MM.1S (cell line): ENCODE measurements around the gene RIOK3.

ENCODE experiments used
- DNase-seq: peaks from one replicate; pipeline ENCODE4 v3.0.0-alpha.2; 2015
- H2AFZ ChIP-seq: fragments of 300-600 bp; sonication (generic); 2 replicates; pipeline ENCODE4 v1.6.0; 2016; ENCODE audit warnings: antibody characterized with exemption, low read length
- H3F3A ChIP-seq: fragments of 300-600 bp; sonication (generic); 2 replicates; pipeline ENCODE4 v1.6.1; 2016; ENCODE audit warnings: mild to moderate bottlenecking, antibody characterized with exemption, low read length, moderate library complexity, mixed read lengths; ENCODE audit not compliant: insufficient read depth
- H3K27ac ChIP-seq: fragments of 300-600 bp; sonication (generic); 2 replicates; pipeline ENCODE4 v1.5.1; 2016; ENCODE audit warnings: mild to moderate bottlenecking, low read length
- H3K27me3 ChIP-seq: fragments of 300-600 bp; sonication (generic); replicated peaks from 2 replicates; pipeline ENCODE4 v1.6.0; 2016; ENCODE audit warnings: low read length; ENCODE audit not compliant: insufficient read depth
- H3K36me3 ChIP-seq: fragments of 300-600 bp; sonication (generic); replicated peaks from 2 replicates; pipeline ENCODE4 v1.6.1; 2016; ENCODE audit warnings: mild to moderate bottlenecking, low read length, mixed read lengths; ENCODE audit not compliant: insufficient read depth
- H3K4me1 ChIP-seq: fragments of 300-600 bp; sonication (generic); 2 replicates; pipeline ENCODE4 v1.6.1; 2016; ENCODE audit warnings: low read length, mixed read lengths
- H3K4me2 ChIP-seq: fragments of 300-600 bp; sonication (generic); 2 replicates; pipeline ENCODE4 v1.6.0; 2016; ENCODE audit warnings: low read depth, low read length
- H3K4me3 ChIP-seq: fragments of 300-600 bp; sonication (generic); 2 replicates; pipeline ENCODE4 v1.5.1; 2016; ENCODE audit warnings: low read length, mixed read lengths
- H3K79me2 ChIP-seq: fragments of 300-600 bp; sonication (generic); 2 replicates; pipeline ENCODE4 v1.6.1; 2016; ENCODE audit warnings: mixed run types, low read length, mixed read lengths
- H3K9ac ChIP-seq: fragments of 300-600 bp; sonication (generic); 2 replicates; pipeline ENCODE4 v1.6.1; 2016; ENCODE audit warnings: low read length, mixed read lengths
- H3K9me2 ChIP-seq: fragments of 300-600 bp; sonication (generic); replicated peaks from 2 replicates; pipeline ENCODE4 v1.6.1; 2016; ENCODE audit warnings: mild to moderate bottlenecking, low read length, mixed read lengths; ENCODE audit not compliant: insufficient read depth
- H3K9me3 ChIP-seq: fragments of 300-600 bp; sonication (generic); replicated peaks from 2 replicates; pipeline ENCODE4 v1.6.1; 2016; ENCODE audit warnings: mild to moderate bottlenecking, low read length, mixed read lengths; ENCODE audit not compliant: insufficient read depth
- H4K20me1 ChIP-seq: fragments of 300-600 bp; sonication (generic); 2 replicates; pipeline ENCODE4 v1.6.1; 2016; ENCODE audit warnings: mild to moderate bottlenecking, low read length, moderate library complexity, mixed read lengths; ENCODE audit not compliant: insufficient read depth
- EZH2 ChIP-seq: fragments of 300-600 bp; sonication (generic); optimal IDR thresholded peaks from 2 replicates; pipeline ENCODE3; 2017; ENCODE audit warnings: low read depth, mild to moderate bottlenecking, antibody characterized with exemption, low read length, mixed read lengths
- EZH2phosphoT487 ChIP-seq: fragments of 300-600 bp; sonication (generic); IDR thresholded peaks from 2 replicates; pipeline ENCODE4 v1.6.1; 2018; ENCODE audit warnings: antibody characterized with exemption, low read length
- TF ChIP-seq, protein P1 (sequence below): fragments of 300-600 bp; sonication (generic); IDR thresholded peaks from 2 replicates; pipeline ENCODE4 v1.5.1; 2016; ENCODE audit warnings: antibody characterized with exemption, low read length, mixed read lengths

The RIOK3 gene

DNA sequence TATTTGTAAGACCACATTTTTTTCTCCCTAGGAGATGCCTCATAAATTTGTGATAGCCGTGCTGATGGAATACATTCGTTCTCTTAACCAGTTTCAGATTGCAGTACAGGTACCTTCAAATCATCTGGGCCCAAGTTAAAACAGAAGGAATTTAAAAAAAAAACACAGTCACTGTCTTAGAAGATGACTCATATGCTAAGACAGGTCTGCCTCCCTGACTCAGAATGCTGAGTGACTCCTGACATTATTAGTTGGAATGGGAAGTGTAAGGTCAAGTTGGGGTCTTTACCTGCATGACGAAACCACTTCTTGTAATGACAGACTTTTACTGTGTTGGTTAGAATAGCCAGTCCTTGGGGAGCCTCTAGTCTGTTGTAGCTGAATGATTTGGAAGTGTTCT lies 76.5 kb downstream of the RIOK3 start:
- H2AFZ ChIP-seq: no peak overlapping the region
- H3K36me3 ChIP-seq: peaks cover 10% of the 10 kb centered on the region
- no peak overlapping the region for H3K4me3 ChIP-seq

DNA sequence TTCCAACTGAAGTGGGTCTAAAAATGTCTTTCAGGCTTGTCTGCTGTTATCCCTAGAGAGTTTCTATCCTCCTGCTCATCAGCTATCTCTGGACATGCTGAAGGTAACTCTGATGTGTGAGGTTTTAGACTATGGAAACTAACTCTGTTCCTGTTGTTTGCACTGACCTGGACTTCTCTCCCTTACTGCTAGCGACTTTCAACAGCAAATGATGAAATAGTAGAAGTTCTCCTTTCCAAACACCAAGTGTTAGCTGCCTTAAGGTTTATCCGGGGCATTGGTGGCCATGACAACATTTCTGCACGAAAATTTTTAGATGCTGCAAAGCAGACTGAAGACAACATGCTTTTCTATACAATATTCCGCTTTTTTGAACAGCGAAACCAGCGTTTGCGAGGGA lies 77.1 kb downstream of the RIOK3 start:
- TF ChIP-seq EZH2phosphoT487 (no peak), EZH2 (no peak)
- TF ChIP-seq, protein P1, sequence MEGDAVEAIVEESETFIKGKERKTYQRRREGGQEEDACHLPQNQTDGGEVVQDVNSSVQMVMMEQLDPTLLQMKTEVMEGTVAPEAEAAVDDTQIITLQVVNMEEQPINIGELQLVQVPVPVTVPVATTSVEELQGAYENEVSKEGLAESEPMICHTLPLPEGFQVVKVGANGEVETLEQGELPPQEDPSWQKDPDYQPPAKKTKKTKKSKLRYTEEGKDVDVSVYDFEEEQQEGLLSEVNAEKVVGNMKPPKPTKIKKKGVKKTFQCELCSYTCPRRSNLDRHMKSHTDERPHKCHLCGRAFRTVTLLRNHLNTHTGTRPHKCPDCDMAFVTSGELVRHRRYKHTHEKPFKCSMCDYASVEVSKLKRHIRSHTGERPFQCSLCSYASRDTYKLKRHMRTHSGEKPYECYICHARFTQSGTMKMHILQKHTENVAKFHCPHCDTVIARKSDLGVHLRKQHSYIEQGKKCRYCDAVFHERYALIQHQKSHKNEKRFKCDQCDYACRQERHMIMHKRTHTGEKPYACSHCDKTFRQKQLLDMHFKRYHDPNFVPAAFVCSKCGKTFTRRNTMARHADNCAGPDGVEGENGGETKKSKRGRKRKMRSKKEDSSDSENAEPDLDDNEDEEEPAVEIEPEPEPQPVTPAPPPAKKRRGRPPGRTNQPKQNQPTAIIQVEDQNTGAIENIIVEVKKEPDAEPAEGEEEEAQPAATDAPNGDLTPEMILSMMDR: no peak
- H3K4me3 ChIP-seq: no peak overlapping the region
- no peak overlapping the region for H3K9ac ChIP-seq
- H3K27me3 ChIP-seq: no peaks in the 10 kb centered on the region
- no peak overlapping the region for H3K27ac ChIP-seq
- no peaks in the 10 kb centered on the region for H3K4me1 ChIP-seq
- no peaks in the 10 kb centered on the region for H3K9me2 ChIP-seq
- no peaks in the 10 kb centered on the region for H4K20me1 ChIP-seq
- H3F3A ChIP-seq: no peaks in the 10 kb centered on the region
- no peak overlapping the region for H3K4me2 ChIP-seq
- H3K36me3 ChIP-seq: peaks cover 13% of the 10 kb centered on the region
- no peaks in the 10 kb centered on the region for H3K79me2 ChIP-seq
- H2AFZ ChIP-seq: no peak overlapping the region
- H3K9me3 ChIP-seq: no peaks in the 10 kb centered on the region
- DNase-seq: no peak

More for the DNA sequence above, 76.5 kb downstream of the RIOK3 start:
- TF ChIP-seq EZH2phosphoT487 (no peak), EZH2 (no peak)
- TF ChIP-seq, protein P1: no peak
- Histone ChIP-seq H3K27ac (no peak overlapping the region), H3K79me2 (no peaks in the 10 kb centered on the region), H4K20me1 (no peaks in the 10 kb centered on the region), H3K9me3 (no peaks in the 10 kb centered on the region), H3K27me3 (no peaks in the 10 kb centered on the region), H3K9me2 (no peaks in the 10 kb centered on the region), H3K9ac (no peak overlapping the region), H3K4me1 (no peaks in the 10 kb centered on the region), H3F3A (no peaks in the 10 kb centered on the region), H3K4me2 (no peak overlapping the region)
- DNase-seq: no peak

DNA sequence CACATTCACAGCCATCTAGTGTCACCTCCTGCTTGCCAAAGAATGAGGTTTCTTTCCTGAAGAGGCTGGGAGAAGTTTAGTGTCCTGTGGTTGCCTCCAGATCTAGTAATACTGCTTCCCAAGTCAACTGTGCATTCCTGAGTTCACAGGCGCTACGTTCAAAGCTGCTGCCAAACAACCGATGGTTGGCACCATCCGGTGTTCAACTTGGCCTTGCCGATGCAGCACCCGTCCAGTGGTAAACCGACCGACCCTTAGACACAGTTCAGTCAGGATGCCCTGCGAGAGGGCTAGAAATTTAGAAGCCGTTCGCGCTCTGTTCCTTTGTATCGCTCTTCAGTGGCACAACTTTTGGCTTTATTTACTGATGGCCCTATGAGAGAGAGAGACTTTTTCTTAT lies 78.8 kb downstream of the RIOK3 start:
- no peak overlapping the region for H3K4me3 ChIP-seq
- H3K4me2 ChIP-seq: no peak overlapping the region
- H3K4me1 ChIP-seq: no peaks in the 10 kb centered on the region
- no peak overlapping the region for H3K9ac ChIP-seq
- no peak overlapping the region for H2AFZ ChIP-seq
- TF ChIP-seq, protein P1: no peak
- TF ChIP-seq EZH2 (no peak), EZH2phosphoT487 (no peak)
- H3K9me2 ChIP-seq: no peaks in the 10 kb centered on the region
- no peaks in the 10 kb centered on the region for H3K9me3 ChIP-seq
- no peaks in the 10 kb centered on the region for H3K27me3 ChIP-seq
- DNase-seq: no peak
- peaks cover 13% of the 10 kb centered on the region for H3K36me3 ChIP-seq
- H4K20me1 ChIP-seq: no peaks in the 10 kb centered on the region
- H3F3A ChIP-seq: no peaks in the 10 kb centered on the region
- no peaks in the 10 kb centered on the region for H3K79me2 ChIP-seq
- H3K27ac ChIP-seq: no peak overlapping the region
